HG02938 (cell line): ENCODE data around the gene PPP3R1.

Source experiments
- ATAC-seq: cut with Tn5 transposase; IDR thresholded peaks from one replicate; pipeline ENCODE4 v1.9.1; 2021; ENCODE audit warnings: mild to moderate bottlenecking, moderate library complexity; ENCODE audit not compliant: unreplicated experiment

Gene PPP3R1

GRCh38 chr2:68263632-68264031 lies 11.3 kb upstream of the PPP3R1 start:
- no peak for ATAC-seq

- no peak for ATAC-seq
These were observed 6.5 kb upstream of the PPP3R1 start for GRCh38 chr2:68258851-68259250.

- ATAC-seq, result no peak
These were observed 3.7 kb upstream of the PPP3R1 start for GRCh38 chr2:68256093-68256450.

GRCh38 chr2:68253219-68254068 lies 1.1 kb upstream of the PPP3R1 start:
- ATAC-seq, result no peak

GRCh38 chr2:68251855-68252399 lies 405 bp downstream of the PPP3R1 start:
- peak; percentile 2 for ATAC-seq

GRCh38 chr2:68251187-68251854 lies 1.0 kb downstream of the PPP3R1 start:
- peak; percentile 65 for ATAC-seq

- no peak for ATAC-seq
These were observed 1.6 kb downstream of the PPP3R1 start for GRCh38 chr2:68250652-68251186.

- no peak for ATAC-seq
These were observed 2.1 kb downstream of the PPP3R1 start for GRCh38 chr2:68250196-68250595.

- ATAC-seq, result no peak
These were observed 3.5 kb downstream of the PPP3R1 start for GRCh38 chr2:68248806-68249205.

- ATAC-seq, result no peak
These were observed 4.0 kb downstream of the PPP3R1 start for GRCh38 chr2:68248361-68248760.

- no peak for ATAC-seq
These were observed 5.9 kb downstream of the PPP3R1 start for GRCh38 chr2:68246396-68246795.

GRCh38 chr2:68245672-68246071 lies 6.7 kb downstream of the PPP3R1 start:
- no peak for ATAC-seq

- ATAC-seq, result no peak
These were observed 7.3 kb downstream of the PPP3R1 start for GRCh38 chr2:68245066-68245465.

GRCh38 chr2:68244456-68244855 lies 7.9 kb downstream of the PPP3R1 start:
- no peak for ATAC-seq

- no peak for ATAC-seq
These were observed 10.6 kb downstream of the PPP3R1 start for GRCh38 chr2:68241732-68242131.

- ATAC-seq, result no peak
These were observed 11.9 kb downstream of the PPP3R1 start for GRCh38 chr2:68240446-68240845.

- no peak for ATAC-seq
These were observed 13.1 kb downstream of the PPP3R1 start for GRCh38 chr2:68238955-68239822.

- ATAC-seq, result no peak
These were observed 14.3 kb downstream of the PPP3R1 start for GRCh38 chr2:68237976-68238580.

- ATAC-seq, result no peak
These were observed 14.9 kb downstream of the PPP3R1 start for GRCh38 chr2:68237404-68237803.

- no peak for ATAC-seq
These were observed 15.5 kb downstream of the PPP3R1 start for GRCh38 chr2:68236876-68237275.
